Gastroesophageal sphincter (tissue), 3 donors: ENCODE results near the gene C4BPA.

Experiments
- POLR2A ChIP-seq, 2 donors: fragments of 450-650 bp; IDR thresholded peaks; one replicate each; pipeline ENCODE4 v1.6.1; 2017; ENCODE audit warnings: antibody characterized with exemption in 2 of 2, mild to moderate bottlenecking in 2 of 2, moderate library complexity in 1 of 2
- POLR2AphosphoS5 ChIP-seq: sonication (generic); formaldehyde crosslinking; IDR thresholded peaks from one replicate; pipeline ENCODE4 v1.6.1; 2017; ENCODE audit warnings: antibody characterized with exemption
- TF ChIP-seq, protein P1 (sequence below), 4 experiments: fragments of 200-600 bp in 2 of 4; fragments of 450-650 bp in 2 of 4; sonication (generic) in 1 of 4; IDR thresholded peaks; one replicate each; pipeline ENCODE4 v1.5.1; 2017 to 2019; ENCODE audit warnings: antibody characterized with exemption in 4 of 4, mild to moderate bottlenecking in 2 of 4, moderate library complexity in 2 of 4

DNA sequence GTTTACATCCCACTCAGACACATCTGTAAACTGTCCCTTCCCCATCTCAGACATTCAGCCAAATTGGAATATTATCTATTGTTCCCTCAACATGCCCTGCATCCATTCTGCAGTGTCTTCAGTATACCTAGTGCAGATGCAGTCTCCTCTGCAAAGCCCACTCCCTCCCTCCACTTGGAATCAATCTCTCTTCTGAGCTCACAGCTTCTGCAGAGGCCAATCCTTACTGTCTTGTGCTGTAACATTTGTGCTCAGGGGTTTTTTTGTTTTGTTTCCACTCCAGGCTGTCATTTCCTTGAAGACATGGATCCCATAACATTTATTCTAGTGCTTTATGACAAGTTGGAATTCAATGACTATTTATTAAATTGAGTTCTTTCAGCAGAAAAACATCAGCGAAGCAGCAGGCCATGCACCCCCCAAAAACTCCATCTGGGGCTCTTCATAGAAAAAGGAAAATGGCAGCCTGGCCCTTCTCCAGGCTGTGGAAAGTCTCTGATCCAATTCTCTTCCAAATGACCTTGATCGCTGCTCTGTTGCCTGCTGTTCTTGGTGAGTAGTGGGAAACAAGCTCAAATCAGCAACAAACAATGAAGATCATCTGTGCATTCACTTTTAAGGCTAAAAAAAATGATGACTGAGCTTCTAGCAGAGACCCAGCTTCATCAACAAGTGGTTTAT, 8.7 kb downstream of the C4BPA start:
- TF ChIP-seq, protein P1, sequence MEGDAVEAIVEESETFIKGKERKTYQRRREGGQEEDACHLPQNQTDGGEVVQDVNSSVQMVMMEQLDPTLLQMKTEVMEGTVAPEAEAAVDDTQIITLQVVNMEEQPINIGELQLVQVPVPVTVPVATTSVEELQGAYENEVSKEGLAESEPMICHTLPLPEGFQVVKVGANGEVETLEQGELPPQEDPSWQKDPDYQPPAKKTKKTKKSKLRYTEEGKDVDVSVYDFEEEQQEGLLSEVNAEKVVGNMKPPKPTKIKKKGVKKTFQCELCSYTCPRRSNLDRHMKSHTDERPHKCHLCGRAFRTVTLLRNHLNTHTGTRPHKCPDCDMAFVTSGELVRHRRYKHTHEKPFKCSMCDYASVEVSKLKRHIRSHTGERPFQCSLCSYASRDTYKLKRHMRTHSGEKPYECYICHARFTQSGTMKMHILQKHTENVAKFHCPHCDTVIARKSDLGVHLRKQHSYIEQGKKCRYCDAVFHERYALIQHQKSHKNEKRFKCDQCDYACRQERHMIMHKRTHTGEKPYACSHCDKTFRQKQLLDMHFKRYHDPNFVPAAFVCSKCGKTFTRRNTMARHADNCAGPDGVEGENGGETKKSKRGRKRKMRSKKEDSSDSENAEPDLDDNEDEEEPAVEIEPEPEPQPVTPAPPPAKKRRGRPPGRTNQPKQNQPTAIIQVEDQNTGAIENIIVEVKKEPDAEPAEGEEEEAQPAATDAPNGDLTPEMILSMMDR (IDR thresholded peaks at IDR 0.05) = no peak
- TF ChIP-seq POLR2A (IDR thresholded peaks at IDR 0.05) (no peak), POLR2AphosphoS5 (no peak)
